Hepatocyte (in vitro differentiated cells): ENCODE results near the gene NHSL2. TPM values are rescaled to one million over a fixed set of nuclear protein-coding genes. Genes with fewer than 3 reads are reported as not detected.

Source experiments
- DNase-seq: peaks from one replicate; pipeline ENCODE4 v3.0.0-alpha.2; 2016; ENCODE audit warnings: low spot score
- H2AFZ ChIP-seq: fragments of 200-600 bp; sonication (generic); 2 replicates; pipeline ENCODE4 v1.6.0; 2016; ENCODE audit warnings: antibody characterized with exemption, mild to moderate bottlenecking
- H3K27ac ChIP-seq: fragments of 200-600 bp; sonication (generic); 2 replicates; pipeline ENCODE4 v1.5.1; 2016; ENCODE audit warnings: mild to moderate bottlenecking
- H3K27me3 ChIP-seq: fragments of 200-600 bp; sonication (generic); 2 replicates; pipeline ENCODE4 v1.6.1; 2016
- H3K36me3 ChIP-seq: fragments of 200-600 bp; sonication (generic); replicated peaks from 2 replicates; pipeline ENCODE4 v1.5.1; 2016; ENCODE audit warnings: low read depth; ENCODE audit not compliant: insufficient read depth
- H3K4me1 ChIP-seq: fragments of 200-600 bp; sonication (generic); 2 replicates; pipeline ENCODE4 v1.5.1; 2016; ENCODE audit warnings: mild to moderate bottlenecking, moderate library complexity; ENCODE audit not compliant: insufficient read depth
- H3K4me2 ChIP-seq: fragments of 200-600 bp; sonication (generic); 2 replicates; pipeline ENCODE4 v1.6.0; 2016
- H3K4me3 ChIP-seq: fragments of 200-600 bp; sonication (generic); 2 replicates; pipeline ENCODE4 v1.5.1; 2016; ENCODE audit warnings: mild to moderate bottlenecking
- H3K79me2 ChIP-seq: fragments of 200-600 bp; sonication (generic); 2 replicates; pipeline ENCODE4 v1.6.0; 2017; ENCODE audit warnings: mild to moderate bottlenecking
- H3K9me2 ChIP-seq: fragments of 200-600 bp; sonication (generic); replicated peaks from 2 replicates; pipeline ENCODE4 v1.6.0; 2017; ENCODE audit warnings: mild to moderate bottlenecking; ENCODE audit not compliant: insufficient read depth
- H3K9me3 ChIP-seq: fragments of 200-600 bp; sonication (generic); 2 replicates; pipeline ENCODE4 v1.5.1; 2016; ENCODE audit warnings: low read depth, mild to moderate bottlenecking
- H4K20me1 ChIP-seq: fragments of 200-600 bp; sonication (generic); 2 replicates; pipeline ENCODE4 v1.6.0; 2016; ENCODE audit warnings: mild to moderate bottlenecking; ENCODE audit not compliant: insufficient read depth, poor library complexity, severe bottlenecking
- EZH2 ChIP-seq: fragments of 200-600 bp; sonication (generic); IDR thresholded peaks from 2 replicates; pipeline ENCODE4 v1.6.1; 2016; ENCODE audit warnings: antibody characterized with exemption, mild to moderate bottlenecking, borderline replicate concordance
- EZH2phosphoT487 ChIP-seq: fragments of 200-600 bp; sonication (generic); IDR thresholded peaks from one replicate; pipeline ENCODE4 v1.6.1; 2018; ENCODE audit warnings: antibody characterized with exemption, mild to moderate bottlenecking, low read depth, moderate library complexity; ENCODE audit not compliant: unreplicated experiment, severe bottlenecking
- WGBS: methylation state at CpG from one replicate; pipeline ENCODE4 v1.1.6; 2016; ENCODE audit warnings: low lambda C conversion rate; ENCODE audit errors: missing lambda C conversion rate; 5-methylcytosine and 5-hydroxymethylcytosine counted together
- polyA plus RNA-seq: library from polyadenylated mRNA; unstranded; fragments of >200 nt; fragmentation: Nextera tagmentation; extraction: Ambion mirVana; gene quantifications from 2 replicates; pipeline ENCODE4 v1.2.1, GENCODE V29; 2016
- total RNA-seq: library from RNA; depleted of rRNA; stranded (reverse); fragments of >200 nt; gene quantifications from 2 replicates; pipeline ENCODE4 v1.2.3, GENCODE V29; 2014
- TF ChIP-seq, protein P1 (sequence below): fragments of 200-600 bp; sonication (generic); IDR thresholded peaks from 2 replicates; pipeline ENCODE4 v1.5.1; 2016; ENCODE audit warnings: antibody characterized with exemption, mild to moderate bottlenecking; ENCODE audit not compliant: poor library complexity

Gene NHSL2
- total and polyA plus RNA-seq, 2 experiments from 2014 or later = 2.3 to 3.2 TPM

DNA sequence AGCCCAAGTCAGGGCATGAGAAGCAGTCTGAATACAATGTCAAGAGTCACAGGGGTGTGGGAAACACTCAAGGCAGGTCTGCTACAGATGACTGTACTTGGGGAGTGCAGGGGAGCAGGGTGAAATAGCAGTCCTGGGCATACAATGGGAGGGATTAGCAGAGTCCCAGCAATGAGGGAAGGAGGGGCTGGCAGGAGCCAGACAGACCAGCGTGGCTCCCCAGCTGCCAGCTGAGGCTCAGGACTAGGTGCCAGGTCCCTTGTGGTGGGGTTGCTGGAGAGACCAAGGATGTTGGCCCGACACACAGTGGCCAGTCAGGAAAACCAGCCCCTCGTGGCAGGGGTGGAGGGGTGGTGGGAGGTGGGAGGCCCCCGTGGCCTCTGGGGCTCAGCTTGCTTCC, 134.5 kb downstream of the NHSL2 start:
- H3K9me3 ChIP-seq = no peaks in the 10 kb centered on the region
- no peaks in the 10 kb centered on the region for H4K20me1 ChIP-seq
- H3K4me1 ChIP-seq = peaks cover 9% of the 10 kb centered on the region
- no peak for DNase-seq
- no peaks in the 10 kb centered on the region for H3K27me3 ChIP-seq
- H3K27ac ChIP-seq = peak overlapping the region; percentile 51
- H3K36me3 ChIP-seq = no peaks in the 10 kb centered on the region
- no peak overlapping the region for H2AFZ ChIP-seq
- WGBS = 59% methylated on average over 4 of the region's 4 CpGs
- TF ChIP-seq, protein P1, sequence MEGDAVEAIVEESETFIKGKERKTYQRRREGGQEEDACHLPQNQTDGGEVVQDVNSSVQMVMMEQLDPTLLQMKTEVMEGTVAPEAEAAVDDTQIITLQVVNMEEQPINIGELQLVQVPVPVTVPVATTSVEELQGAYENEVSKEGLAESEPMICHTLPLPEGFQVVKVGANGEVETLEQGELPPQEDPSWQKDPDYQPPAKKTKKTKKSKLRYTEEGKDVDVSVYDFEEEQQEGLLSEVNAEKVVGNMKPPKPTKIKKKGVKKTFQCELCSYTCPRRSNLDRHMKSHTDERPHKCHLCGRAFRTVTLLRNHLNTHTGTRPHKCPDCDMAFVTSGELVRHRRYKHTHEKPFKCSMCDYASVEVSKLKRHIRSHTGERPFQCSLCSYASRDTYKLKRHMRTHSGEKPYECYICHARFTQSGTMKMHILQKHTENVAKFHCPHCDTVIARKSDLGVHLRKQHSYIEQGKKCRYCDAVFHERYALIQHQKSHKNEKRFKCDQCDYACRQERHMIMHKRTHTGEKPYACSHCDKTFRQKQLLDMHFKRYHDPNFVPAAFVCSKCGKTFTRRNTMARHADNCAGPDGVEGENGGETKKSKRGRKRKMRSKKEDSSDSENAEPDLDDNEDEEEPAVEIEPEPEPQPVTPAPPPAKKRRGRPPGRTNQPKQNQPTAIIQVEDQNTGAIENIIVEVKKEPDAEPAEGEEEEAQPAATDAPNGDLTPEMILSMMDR = no peak
- TF ChIP-seq EZH2 (no peak), EZH2phosphoT487 (no peak)
- no peak overlapping the region for H3K4me2 ChIP-seq
- no peaks in the 10 kb centered on the region for H3K9me2 ChIP-seq
- H3K79me2 ChIP-seq = no peaks in the 10 kb centered on the region
- no peak overlapping the region for H3K4me3 ChIP-seq

DNA sequence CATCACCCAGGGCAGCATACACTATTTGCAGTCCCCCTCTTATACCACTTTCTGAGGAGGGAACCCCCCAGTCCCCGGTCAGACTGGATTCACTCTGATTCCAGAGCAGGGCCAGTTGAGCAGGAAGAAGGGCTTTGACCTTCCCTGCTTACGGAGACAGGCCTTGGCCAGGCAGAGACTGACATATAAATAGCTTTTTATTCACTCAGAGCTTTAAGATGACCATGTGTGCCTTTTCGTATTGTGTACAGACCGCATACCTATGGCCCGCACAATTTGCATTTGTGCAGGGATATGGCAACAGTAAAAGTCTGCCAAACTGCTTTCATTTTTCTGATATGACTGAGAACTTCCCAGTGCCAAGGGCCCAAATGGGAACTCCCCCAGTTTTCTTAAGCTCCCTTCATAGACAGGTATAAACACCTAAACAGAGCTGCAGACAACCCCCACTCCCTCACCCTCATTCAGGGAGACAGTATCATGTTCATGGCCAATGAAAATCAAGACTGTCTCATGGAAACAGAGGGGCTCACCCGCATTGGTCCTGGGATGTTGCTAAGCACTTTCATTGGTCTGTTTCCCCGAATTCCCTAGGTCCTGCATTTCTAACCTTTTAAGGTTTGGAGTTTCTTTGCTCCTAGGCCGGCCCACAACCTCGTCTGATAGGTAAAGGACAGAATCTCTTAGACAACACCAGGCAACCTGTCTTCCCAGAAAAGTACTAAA, 135.1 kb downstream of the NHSL2 start:
- WGBS = 54% methylated on average over 9 of the region's 9 CpGs
- Histone ChIP-seq H3K4me1 (peaks cover 9% of the 10 kb centered on the region), H3K4me3 (no peak overlapping the region), H3K36me3 (no peaks in the 10 kb centered on the region), H3K27ac (peak overlapping the region; percentile 51), H3K27me3 (no peaks in the 10 kb centered on the region), H3K9me2 (no peaks in the 10 kb centered on the region), H2AFZ (no peak overlapping the region), H3K9me3 (no peaks in the 10 kb centered on the region), H4K20me1 (no peaks in the 10 kb centered on the region), H3K79me2 (no peaks in the 10 kb centered on the region), H3K4me2 (no peak overlapping the region)
- DNase-seq = no peak
- no peak for TF ChIP-seq EZH2phosphoT487
- TF ChIP-seq EZH2 = no peak
- TF ChIP-seq, protein P1 = no peak

DNA sequence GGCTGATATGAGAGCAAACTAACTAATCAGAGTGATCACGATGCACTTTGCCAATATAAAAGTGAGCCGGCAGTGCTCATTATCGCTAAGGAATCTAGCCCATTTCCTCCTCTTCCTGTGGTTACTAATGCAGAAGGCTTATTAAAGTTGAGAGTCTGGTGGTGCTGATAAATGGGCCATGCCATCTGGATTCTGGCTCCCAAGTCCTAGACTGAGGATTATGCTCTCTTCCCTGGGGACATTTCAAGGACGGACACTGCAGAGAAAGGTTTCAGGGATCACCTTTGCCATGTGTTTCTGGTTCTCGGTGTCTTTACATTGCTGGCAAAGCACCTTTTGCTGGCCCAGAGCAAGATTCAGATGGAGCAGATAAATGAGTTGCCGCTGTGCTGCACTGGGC, 135.8 kb downstream of the NHSL2 start:
- 54% methylated on average over 6 of the region's 6 CpGs for WGBS
- Histone ChIP-seq H3K27ac (peak overlapping the region; percentile 51), H2AFZ (no peak overlapping the region), H3K27me3 (no peaks in the 10 kb centered on the region), H3K9me2 (no peaks in the 10 kb centered on the region), H3K4me3 (no peak overlapping the region), H3K9me3 (no peaks in the 10 kb centered on the region), H3K79me2 (no peaks in the 10 kb centered on the region), H3K4me1 (peaks cover 3% of the 10 kb centered on the region), H3K36me3 (no peaks in the 10 kb centered on the region), H4K20me1 (no peaks in the 10 kb centered on the region), H3K4me2 (no peak overlapping the region)
- no peak for DNase-seq
- TF ChIP-seq, protein P1 = no peak
- TF ChIP-seq EZH2phosphoT487 (no peak), EZH2 (no peak)
